GM12892 (cell line): Measurements from ENCODE around the gene SENP1.

ENCODE experiments used
- DNase-seq: peaks from one replicate; pipeline ENCODE4 v3.0.0; 2011; ENCODE audit not compliant: insufficient read length
- FAIRE-seq: peaks from 2 replicates; lab custom pipeline; 2011; peaks lifted over from hg19 to GRCh38; lab: Jason Lieb, UNC
- POLR2A ChIP-seq: IDR thresholded peaks from 2 replicates; pipeline ENCODE4 v1.6.1; 2011; ENCODE audit warnings: low read depth, low read length, control low read depth
- POLR2AphosphoS5 ChIP-seq: IDR thresholded peaks from 2 replicates; pipeline ENCODE4 v1.6.1; 2011; ENCODE audit warnings: low read depth, low read length, control low read depth
- TAF1 ChIP-seq: IDR thresholded peaks from 2 replicates; pipeline ENCODE4 v1.6.1; 2011; ENCODE audit warnings: low read depth, mild to moderate bottlenecking, control low read depth, low read length, borderline replicate concordance

SENP1 gene

DNA sequence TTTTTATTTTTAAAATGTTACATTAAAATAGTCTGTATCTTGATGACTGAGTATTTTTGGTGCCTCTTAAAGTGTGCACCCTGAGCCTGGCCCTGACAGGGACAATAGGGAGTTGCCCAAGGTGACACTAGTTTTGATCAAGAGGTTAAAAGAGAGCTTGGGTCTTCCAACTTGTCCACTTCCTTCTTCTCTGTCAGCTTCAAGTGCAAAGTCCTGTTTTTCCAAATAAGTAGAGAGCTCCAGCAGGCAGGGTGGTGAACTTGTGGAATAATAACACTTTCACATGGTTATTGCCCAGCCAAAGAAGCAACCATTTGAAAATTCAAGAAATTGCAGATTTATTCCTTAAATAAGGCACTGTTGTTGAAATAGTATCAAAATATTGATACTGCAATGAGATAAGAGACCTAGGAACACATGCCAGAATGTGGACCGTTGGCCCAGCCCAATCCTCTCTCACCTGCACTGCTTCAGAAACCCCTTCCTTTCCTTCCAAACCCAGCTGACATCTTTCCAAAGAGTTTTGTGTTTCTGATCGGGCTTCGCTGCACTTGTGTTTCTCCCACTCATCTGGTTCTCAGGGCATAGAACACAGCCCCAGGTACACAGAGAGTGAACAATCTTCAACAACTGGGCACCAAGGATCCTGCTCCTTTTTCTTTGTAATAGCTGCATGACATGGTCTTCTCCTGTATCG, 87.8 kb downstream of the SENP1 start:
- TF ChIP-seq TAF1, result no peak
- TF ChIP-seq POLR2AphosphoS5, result no peak
- DNase-seq (no peak), FAIRE-seq (no peak)

DNA sequence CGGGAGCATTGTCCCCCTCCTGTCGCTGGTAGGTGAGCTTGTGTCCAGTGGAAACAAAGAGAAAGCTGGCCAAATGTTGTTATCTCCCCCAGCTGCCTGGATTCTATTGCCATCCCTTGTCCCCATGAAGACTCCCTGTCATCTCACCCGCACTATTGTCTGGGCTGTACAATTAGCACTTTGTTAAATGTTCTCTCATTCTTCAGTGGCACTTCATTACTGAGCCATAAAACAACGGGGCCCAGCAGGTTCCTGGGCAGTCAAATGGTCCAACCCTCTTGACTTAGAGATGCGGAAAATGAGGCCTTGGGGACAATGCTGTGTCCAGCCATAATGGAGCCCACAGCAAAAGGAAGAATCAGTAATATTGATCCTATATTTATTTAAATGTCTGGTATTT, 88.4 kb downstream of the SENP1 start:
- no peak for FAIRE-seq
- TF ChIP-seq TAF1, result no peak
- TF ChIP-seq POLR2AphosphoS5, result no peak
- TF ChIP-seq POLR2A, result no peak
- no peak for DNase-seq

DNA sequence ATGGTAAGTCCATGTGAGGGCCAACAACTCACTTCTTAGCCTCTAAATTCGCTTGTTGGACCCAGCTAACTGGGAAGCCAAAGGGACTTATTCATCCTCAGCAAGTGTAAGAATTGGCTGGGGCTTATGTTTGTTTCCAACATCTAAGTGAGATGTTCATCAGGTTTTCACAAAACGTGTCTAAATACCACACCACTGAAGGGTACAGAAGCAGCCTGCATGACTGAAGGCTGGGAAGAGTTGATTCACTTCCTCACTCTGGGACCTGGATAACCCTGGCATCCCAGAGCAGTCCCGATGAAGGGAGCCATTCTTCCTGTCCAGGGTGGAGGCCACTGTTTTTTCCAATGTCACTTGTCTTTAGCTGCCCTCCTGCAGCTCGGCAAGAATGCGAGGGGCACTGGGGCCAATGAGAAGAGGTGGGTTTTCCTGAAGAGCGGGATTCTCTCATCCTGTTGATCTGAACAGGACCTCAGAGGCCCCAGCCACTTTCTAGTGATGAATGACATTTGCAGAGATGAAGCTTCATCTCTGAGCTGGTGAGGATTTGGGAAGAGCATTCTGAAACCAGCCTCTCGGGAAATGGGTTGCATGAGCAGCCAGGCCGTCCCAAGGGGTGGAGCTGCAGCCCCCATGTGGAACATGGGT, 89.4 kb downstream of the SENP1 start:
- FAIRE-seq, result no peak
- no peak for DNase-seq
- no peak for TF ChIP-seq TAF1
- no peak for TF ChIP-seq POLR2AphosphoS5
- TF ChIP-seq POLR2A, result no peak

DNA sequence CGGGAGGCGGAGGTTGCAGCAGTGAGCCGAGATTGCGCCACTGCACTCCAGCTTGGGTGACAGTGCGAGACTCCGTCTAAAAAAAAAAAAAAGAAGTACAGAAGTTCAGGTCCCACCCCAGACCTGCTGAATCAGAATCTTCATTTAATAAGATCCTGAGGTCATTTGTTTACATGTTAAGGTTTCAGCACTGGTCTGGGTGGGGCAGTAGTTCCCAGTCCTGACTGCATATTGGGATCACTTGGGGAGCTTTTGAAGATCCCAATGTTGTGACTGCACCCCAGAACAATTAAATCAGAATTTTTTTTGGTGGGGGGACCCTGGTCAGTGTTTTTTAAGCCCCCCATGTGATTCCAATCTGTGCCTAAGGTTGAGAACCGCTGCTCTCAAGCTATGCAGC, 89.9 kb downstream of the SENP1 start:
- FAIRE-seq (no peak), DNase-seq (no peak)
- TF ChIP-seq POLR2A, result no peak
- no peak for TF ChIP-seq POLR2AphosphoS5
- TF ChIP-seq TAF1, result no peak

DNA sequence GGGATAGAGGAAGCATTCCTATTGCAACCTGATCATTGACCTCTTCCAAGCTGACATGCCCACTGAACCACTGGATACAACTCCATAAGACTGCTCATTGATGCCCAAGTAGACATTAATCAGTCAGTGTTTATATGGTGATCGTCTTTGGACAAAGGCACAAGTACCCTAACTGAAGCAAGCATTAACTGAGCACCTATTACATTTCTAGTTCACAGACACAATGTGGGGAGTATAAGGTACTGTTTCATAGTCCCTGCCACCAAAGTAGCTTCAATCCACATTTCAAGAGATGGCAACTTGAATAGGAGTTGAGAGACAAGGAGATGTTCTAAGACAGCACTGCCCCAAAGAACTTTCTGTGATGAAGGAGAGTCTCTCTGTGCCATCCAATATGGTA, 90.8 kb downstream of the SENP1 start:
- DNase-seq, result no peak
- TF ChIP-seq POLR2A, result no peak
- TF ChIP-seq TAF1, result no peak
- no peak for TF ChIP-seq POLR2AphosphoS5
- no peak for FAIRE-seq

DNA sequence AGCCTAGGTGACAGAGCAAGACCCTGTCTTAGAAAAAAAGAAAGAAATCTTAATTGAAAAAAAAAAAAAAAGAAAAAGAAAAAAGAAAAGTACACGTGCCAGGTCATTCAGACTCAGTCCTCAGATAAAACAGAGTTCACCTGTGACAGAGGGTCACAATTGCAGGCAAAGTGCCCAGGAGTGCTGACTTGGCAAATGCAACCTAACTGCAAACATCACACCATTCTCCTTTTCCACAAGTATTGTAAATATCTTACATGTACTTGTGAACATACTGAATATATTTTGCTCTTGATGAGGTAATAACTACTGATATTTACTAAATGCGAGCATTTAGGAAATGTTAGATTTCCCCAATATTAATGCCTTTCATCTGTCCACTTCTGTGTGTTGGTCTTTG, 92.6 kb downstream of the SENP1 start:
- DNase-seq (no peak), FAIRE-seq (no peak)
- no peak for TF ChIP-seq POLR2AphosphoS5
- TF ChIP-seq POLR2A, result no peak
- no peak for TF ChIP-seq TAF1

DNA sequence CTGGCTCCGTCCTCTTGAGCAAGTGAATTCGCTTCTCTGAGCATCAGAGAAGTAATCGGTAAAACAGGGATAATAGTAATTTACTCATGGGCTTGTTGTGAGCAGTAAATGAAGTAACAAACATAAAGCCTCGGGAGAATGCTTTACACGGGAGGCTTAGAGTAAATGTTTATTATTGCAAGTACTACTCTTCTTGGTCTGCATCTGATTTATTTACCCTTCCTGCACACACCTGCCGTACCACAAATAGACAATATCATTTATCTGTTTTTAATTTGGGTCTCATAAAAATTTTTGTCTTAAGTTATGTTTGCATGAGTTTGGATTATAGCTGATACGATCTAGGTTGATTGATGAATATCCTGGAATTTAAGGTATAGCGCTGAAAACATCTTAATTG, 93.8 kb downstream of the SENP1 start:
- FAIRE-seq (no peak), DNase-seq (no peak)
- TF ChIP-seq TAF1, result no peak
- TF ChIP-seq POLR2A, result no peak
- no peak for TF ChIP-seq POLR2AphosphoS5

DNA sequence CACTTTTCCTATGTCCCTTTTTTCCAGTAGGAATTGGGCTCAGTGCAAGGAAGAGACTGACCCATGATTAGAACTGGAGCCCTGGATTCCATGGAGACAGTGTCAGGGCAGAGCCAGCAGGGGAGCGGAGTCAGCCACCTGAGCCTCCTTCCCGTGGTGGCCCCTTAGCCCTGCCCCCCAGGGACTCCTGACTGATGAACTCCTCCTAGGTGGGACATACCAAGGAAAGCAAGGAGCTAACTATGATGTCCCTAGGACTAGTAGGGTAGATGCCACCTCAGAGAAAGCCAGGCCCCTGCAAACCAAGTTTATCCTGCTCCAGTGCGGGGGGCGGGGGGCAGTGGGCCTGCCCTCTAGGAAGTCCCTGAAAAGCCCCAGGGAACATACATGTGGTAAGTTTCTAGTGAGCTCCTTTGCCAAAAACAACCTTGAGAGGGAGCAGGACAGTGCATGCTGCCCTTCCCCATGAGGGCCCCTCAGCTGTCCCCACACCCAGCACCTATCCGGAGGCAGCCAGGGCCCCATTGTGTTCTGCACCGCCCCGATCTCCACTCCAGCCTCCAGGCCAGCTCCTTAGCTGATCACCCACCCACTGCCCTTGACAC, 95.4 kb downstream of the SENP1 start:
- FAIRE-seq (no peak), DNase-seq (no peak)
- TF ChIP-seq POLR2A (no peak), POLR2AphosphoS5 (no peak), TAF1 (no peak)

DNA sequence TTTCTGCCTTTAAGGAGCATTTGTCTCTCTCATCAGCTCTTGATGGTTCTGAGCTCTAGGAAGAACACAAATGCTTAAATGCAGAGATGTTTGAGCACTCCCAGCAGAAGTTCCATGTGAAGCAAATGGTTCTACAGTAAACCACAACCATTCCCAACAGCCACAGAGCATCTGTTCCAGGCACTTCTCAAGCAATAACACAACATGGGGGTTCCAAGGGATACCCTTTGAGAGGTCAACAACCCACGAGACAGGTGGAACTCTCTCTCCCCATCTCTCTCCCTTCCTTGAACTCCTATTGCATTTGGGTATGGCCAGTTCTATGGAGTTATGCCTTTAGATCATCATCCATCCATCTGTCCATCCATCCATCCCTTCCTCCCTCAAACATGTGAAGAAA, 96.4 kb downstream of the SENP1 start:
- DNase-seq, result no peak
- FAIRE-seq, result no peak
- no peak for TF ChIP-seq POLR2A
- TF ChIP-seq POLR2AphosphoS5, result no peak
- no peak for TF ChIP-seq TAF1

DNA sequence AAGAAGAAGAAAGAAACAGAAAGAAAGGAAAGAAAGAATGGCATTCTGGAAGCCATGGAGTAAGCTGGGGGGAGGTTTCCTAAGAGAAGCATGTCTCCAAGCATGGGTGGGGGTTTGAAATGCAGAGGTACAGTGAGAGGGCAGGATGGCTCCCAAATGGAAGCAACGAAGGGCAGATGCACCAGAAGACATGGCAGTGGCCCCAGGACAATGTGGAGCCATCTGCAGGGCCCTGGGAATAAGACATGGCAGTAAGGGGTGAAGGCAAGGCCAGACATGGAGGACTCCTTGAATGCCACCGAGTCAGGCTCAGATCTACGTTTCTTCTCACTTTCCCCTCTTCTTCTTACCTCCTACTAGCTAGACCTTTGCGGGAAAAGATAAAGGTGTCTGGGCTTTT, 96.9 kb downstream of the SENP1 start:
- no peak for FAIRE-seq
- DNase-seq, result no peak
- TF ChIP-seq POLR2A (no peak), TAF1 (no peak), POLR2AphosphoS5 (no peak)

DNA sequence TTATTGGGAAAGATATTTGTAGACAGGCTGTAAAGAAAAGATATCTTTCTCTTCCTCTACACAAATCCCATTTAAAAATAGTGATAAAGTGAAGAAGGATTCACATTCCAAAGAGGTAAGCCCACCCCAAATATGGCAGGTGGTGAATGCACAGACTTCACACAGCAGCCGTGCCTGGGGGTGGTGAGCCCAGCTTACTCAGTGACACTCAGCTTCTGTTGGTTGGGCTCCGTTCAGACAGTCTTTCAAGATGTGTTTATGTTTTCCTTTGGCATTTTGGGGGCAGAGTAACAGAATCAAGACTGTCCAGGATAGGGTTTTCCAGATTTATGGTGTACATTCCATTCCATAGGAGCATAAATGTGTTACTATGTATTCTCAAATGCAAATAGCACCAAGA, 97.5 kb downstream of the SENP1 start:
- TF ChIP-seq POLR2A (no peak), TAF1 (no peak), POLR2AphosphoS5 (no peak)
- FAIRE-seq (no peak), DNase-seq (no peak)

DNA sequence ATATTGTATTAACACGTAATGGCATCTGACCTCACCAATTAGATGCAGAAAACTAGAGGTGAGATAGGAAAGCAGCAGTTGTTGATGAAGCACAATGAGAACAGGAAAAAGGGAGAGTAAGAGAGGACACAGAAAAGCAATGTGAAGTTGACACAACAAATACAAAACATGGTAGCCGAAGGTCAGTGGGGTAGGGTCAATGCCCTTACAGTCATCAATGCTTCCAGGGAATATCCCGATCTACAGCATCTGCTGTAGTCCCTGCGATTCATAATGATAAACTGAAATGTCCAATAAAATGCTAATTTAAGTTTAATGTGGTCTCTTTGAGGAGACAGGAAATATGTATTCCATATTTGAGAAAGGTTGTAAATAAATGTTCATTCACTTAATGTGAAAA, 98.7 kb downstream of the SENP1 start:
- FAIRE-seq (no peak), DNase-seq (no peak)
- TF ChIP-seq TAF1 (no peak), POLR2AphosphoS5 (no peak), POLR2A (no peak)
